PC-9 (cell line): ENCODE results near the gene RNF223.

Experiments
- CTCF ChIP-seq: fragments of 200-600 bp; sonication (generic); conservative IDR thresholded peaks from 2 replicates; pipeline ENCODE4 v1.6.1; 2017; ENCODE audit warnings: mixed run types, antibody characterized with exemption, mild to moderate bottlenecking, moderate library complexity
- EZH2 ChIP-seq: fragments of 200-600 bp; sonication (generic); IDR thresholded peaks from 2 replicates; pipeline ENCODE4 v1.8.0; 2017; ENCODE audit warnings: antibody characterized with exemption, low read depth

- TF ChIP-seq CTCF = no peak
- no peak for TF ChIP-seq EZH2
Observed at GRCh38 chr1:1111516-1112236, 37.6 kb upstream of the RNF223 start.
